Stimulated activated naive CD8-positive, alpha-beta T cell treated with anti-CD3 and anti-CD28 coated beads, Interleukin-15, Interleukin-2, amounts not matched to agents 100 U/mL and 50 U/mL, for 24 hours (primary cell): ENCODE measurements around the gene FMNL1.

ENCODE experiments used
- ATAC-seq: fragments of 150-1000 bp; cut with Tn5 transposase; one replicate; pipeline ENCODE4 v1.10.0; 2021
- DNase-seq: peaks from one replicate; pipeline ENCODE4 v3.0.0; 2021

Gene FMNL1

GRCh38 chr17:45223539-45224528 is 2.1 kb downstream of the FMNL1 start:
- peak; percentile 45 for ATAC-seq

GRCh38 chr17:45224671-45225050 is 3.0 kb downstream of the FMNL1 start:
- DNase-seq = peak; percentile 65
- no peak for ATAC-seq

More at GRCh38 chr17:45223539-45224528, 2.1 kb downstream of the FMNL1 start:
- DNase-seq = peak; percentile 81

GRCh38 chr17:45225051-45225700 is 3.5 kb downstream of the FMNL1 start:
- no peak for ATAC-seq
- DNase-seq = peak; percentile 73

GRCh38 chr17:45225964-45226530 is 4.4 kb downstream of the FMNL1 start:
- DNase-seq = peak; percentile 97
- ATAC-seq = peak; percentile 47

GRCh38 chr17:45226576-45226975 is 4.9 kb downstream of the FMNL1 start:
- DNase-seq = peak; percentile 23
- no peak for ATAC-seq

GRCh38 chr17:45227101-45227925 is 5.6 kb downstream of the FMNL1 start:
- DNase-seq (peak; percentile 68), ATAC-seq (no peak)

- no peak for ATAC-seq
Measured at GRCh38 chr17:45227926-45228762, 6.5 kb downstream of the FMNL1 start.

GRCh38 chr17:45228763-45229539 is 7.3 kb downstream of the FMNL1 start:
- ATAC-seq (peak; percentile 48), DNase-seq (peak; percentile 96)

More at GRCh38 chr17:45227926-45228762, 6.5 kb downstream of the FMNL1 start:
- DNase-seq = peak; percentile 67

GRCh38 chr17:45229681-45230409 is 8.2 kb downstream of the FMNL1 start:
- ATAC-seq = peak; percentile 33
- DNase-seq = peak; percentile 89

GRCh38 chr17:45230410-45230786 is 8.7 kb downstream of the FMNL1 start:
- no peak for ATAC-seq
- DNase-seq = peak; percentile 44

GRCh38 chr17:45230787-45231480 is 9.2 kb downstream of the FMNL1 start:
- DNase-seq = no peak
- no peak for ATAC-seq

GRCh38 chr17:45231481-45232116 is 9.9 kb downstream of the FMNL1 start:
- no peak for ATAC-seq
- DNase-seq = peak; percentile 68

GRCh38 chr17:45232514-45233422 is 11.1 kb downstream of the FMNL1 start:
- DNase-seq = no peak
- ATAC-seq = no peak

GRCh38 chr17:45233423-45233924 is 11.8 kb downstream of the FMNL1 start:
- DNase-seq (no peak), ATAC-seq (no peak)

- ATAC-seq (peak; percentile 32), DNase-seq (peak; percentile 62)
Measured at GRCh38 chr17:45234641-45235415, 13.1 kb downstream of the FMNL1 start.
